Measurements from ENCODE around the gene INPPL1. TPM values are rescaled to one million over a fixed set of nuclear protein-coding genes. Genes with fewer than 3 reads are reported as not detected.
A peak's percentile ranks its signal among the peaks of the same experiment; 100 is the strongest.
"Not testable (repeated sequence)": the region's sequence is repeated elsewhere in the genome, so short reads cannot be mapped to it uniquely, and the experiment has no call there.

The INPPL1 gene
- total RNA-seq, 4 donors from 2014 or later = 85.9 to 114 (median 99.5) TPM

DNA sequence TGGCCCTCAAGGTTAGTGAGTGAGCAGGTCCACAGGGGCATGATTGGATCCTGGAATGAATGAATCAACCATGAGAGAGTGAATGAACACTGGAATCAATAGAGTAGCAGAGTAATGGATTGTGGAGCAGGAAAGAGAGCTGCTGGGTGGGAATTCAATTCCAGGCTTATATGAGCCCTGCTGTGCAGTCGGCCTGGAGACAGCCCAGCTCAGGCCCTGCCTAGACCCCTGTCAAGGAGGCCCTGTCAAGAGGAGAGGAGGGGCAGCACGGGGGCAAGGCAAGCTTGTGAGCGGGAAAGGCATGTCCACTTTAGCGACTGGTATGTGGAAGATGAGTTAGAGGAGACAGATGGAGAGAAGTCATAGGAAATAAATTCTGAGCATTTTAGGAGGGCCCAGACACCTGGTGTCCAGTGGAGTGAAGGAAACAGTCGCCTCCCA lies 33.9 kb upstream of the INPPL1 start:
- TF ChIP-seq POLR2A (IDR thresholded peaks at IDR 0.05) = no peak
- TF ChIP-seq, protein P1, sequence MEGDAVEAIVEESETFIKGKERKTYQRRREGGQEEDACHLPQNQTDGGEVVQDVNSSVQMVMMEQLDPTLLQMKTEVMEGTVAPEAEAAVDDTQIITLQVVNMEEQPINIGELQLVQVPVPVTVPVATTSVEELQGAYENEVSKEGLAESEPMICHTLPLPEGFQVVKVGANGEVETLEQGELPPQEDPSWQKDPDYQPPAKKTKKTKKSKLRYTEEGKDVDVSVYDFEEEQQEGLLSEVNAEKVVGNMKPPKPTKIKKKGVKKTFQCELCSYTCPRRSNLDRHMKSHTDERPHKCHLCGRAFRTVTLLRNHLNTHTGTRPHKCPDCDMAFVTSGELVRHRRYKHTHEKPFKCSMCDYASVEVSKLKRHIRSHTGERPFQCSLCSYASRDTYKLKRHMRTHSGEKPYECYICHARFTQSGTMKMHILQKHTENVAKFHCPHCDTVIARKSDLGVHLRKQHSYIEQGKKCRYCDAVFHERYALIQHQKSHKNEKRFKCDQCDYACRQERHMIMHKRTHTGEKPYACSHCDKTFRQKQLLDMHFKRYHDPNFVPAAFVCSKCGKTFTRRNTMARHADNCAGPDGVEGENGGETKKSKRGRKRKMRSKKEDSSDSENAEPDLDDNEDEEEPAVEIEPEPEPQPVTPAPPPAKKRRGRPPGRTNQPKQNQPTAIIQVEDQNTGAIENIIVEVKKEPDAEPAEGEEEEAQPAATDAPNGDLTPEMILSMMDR (IDR thresholded peaks at IDR 0.05) = no peak
- H3K4me1 ChIP-seq = peaks cover 20 to 26% of the 10 kb centered on the region in 2 donors
- no peak for DNase-seq
- WGBS, 2 donors = 65 to 75% methylated on average over 5 of the region's 5 CpGs
- intact Hi-C loops (cut with DNase I) = no loop called here
- H3K27me3 ChIP-seq = no peaks in the 10 kb centered on the region
- no peak overlapping the region for H3K27ac ChIP-seq
- H3K9me3 ChIP-seq = no peaks in the 10 kb centered on the region
- H3K4me3 ChIP-seq (replicated peaks in 1 of 3) = no peak overlapping the region
- no peaks in the 10 kb centered on the region for H3K36me3 ChIP-seq

DNA sequence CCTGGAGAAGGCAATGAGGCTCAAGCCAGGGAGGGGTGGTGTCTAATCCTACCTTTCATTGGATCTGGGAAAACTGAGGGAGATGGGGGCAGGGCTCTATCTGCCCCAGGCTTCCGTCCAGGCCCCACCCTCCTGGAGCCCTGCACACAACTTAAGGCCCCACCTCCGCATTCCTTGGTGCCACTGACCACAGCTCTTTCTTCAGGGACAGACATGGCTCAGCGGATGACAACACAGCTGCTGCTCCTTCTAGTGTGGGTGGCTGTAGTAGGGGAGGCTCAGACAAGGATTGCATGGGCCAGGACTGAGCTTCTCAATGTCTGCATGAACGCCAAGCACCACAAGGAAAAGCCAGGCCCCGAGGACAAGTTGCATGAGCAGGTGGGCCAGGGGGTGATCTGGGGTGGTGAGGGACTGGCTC lies 32.6 kb upstream of the INPPL1 start, which contains the start of gene FOLR1:
Gene FOLR1, plus strand, starts transcription at position 180 of the 421 bp plus-strand sequence. Its CDS starts 34 bp downstream, at position 214.
- Histone ChIP-seq H3K27ac (peak within 1 kb of the TSS in 2 of 3 donors; percentile 41 to 58), H3K4me1 (peaks cover 29 to 30% of the 10 kb centered on the region in 2 donors), H3K9me3 (no peaks in the 10 kb centered on the region), H3K36me3 (no peaks in the 10 kb centered on the region), H3K27me3 (no peaks in the 10 kb centered on the region), H3K4me3 (replicated peaks in 1 of 3) (no peak within 1 kb of the TSS)
- intact Hi-C loops (cut with DNase I) = no loop called here
- peak in 1 of 2 donors; percentile 53 for TF ChIP-seq POLR2A (IDR thresholded peaks at IDR 0.05)
- TF ChIP-seq, protein P1 (IDR thresholded peaks at IDR 0.05) = no peak
- 37 to 54% methylated on average over 5 of the region's 5 CpGs for WGBS, 2 donors
- peak; percentile 79 to 83 for DNase-seq

DNA sequence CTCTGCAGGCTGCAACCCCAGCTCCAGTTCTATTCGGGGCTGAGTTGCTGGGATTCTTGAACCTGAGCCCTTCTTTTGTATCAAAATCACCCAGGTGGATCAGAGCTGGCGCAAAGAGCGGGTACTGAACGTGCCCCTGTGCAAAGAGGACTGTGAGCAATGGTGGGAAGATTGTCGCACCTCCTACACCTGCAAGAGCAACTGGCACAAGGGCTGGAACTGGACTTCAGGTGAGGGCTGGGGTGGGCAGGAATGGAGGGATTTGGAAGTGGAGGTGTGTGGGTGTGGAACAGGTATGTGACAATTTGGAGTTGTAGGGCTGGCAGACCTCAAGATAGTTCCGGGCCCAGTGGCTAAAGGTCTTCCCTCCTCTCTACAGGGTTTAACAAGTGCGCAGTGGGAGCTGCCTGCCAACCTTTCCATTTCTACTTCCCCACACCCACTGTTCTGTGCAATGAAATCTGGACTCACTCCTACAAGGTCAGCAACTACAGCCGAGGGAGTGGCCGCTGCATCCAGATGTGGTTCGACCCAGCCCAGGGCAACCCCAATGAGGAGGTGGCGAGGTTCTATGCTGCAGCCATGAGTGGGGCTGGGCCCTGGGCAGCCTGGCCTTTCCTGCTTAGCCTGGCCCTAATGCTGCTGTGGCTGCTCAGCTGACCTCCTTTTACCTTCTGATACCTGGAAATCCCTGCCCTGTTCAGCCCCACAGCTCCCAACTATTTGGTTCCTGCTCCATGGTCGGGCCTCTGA lies 28.9 kb upstream of the INPPL1 start:
- H3K27ac ChIP-seq = no peak overlapping the region
- no peaks in the 10 kb centered on the region for H3K36me3 ChIP-seq
- TF ChIP-seq, protein P1 (IDR thresholded peaks at IDR 0.05) = no peak
- TF ChIP-seq POLR2A (IDR thresholded peaks at IDR 0.05) = no peak
- WGBS, 2 donors = 67 to 73% methylated on average over 11 to 12 of the region's 12 CpGs
- no peaks in the 10 kb centered on the region for H3K27me3 ChIP-seq
- no peak overlapping the region for H3K4me3 ChIP-seq (replicated peaks in 1 of 3)
- DNase-seq = peak in 1 of 2 donors; percentile 42
- intact Hi-C loops (cut with DNase I) = no loop called here
- H3K9me3 ChIP-seq = no peaks in the 10 kb centered on the region
- H3K4me1 ChIP-seq = peaks cover 22% of the 10 kb centered on the region in 2 donors

GRCh38 chr11:72201445-72201844 lies 23.1 kb upstream of the INPPL1 start:
- WGBS, 2 donors = 91 to 92% methylated on average over 43 of the region's 43 CpGs
- H3K4me3 ChIP-seq (replicated peaks in 1 of 3); H3K27ac ChIP-seq; H3K9me3 ChIP-seq; intact Hi-C loops (cut with DNase I); H3K36me3 ChIP-seq; DNase-seq; H3K27me3 ChIP-seq: not testable (repeated sequence)
- H3K4me1 ChIP-seq = peaks cover 10 to 11% of the 10 kb centered on the region in 2 donors

DNA sequence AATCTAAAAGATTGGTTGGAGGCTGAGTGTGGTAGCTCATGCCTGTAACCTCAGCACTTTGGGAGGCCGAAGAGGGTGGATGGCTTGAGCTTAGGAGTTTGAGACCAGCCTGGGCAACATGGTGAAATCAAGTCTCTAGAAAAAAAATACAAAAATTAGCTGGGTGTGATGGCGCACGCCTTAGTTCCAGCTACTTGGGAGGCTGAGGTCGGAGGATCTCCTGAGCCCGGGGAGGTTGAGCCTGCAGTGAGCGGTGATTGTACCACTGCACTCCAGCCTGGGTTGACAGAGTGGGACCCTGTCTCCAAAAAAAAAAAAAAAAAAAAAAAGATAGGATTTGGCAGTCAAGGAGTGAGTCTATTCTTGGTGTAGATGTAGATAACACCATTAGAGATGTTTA lies 22.0 kb upstream of the INPPL1 start:
- H3K4me3 ChIP-seq (replicated peaks in 1 of 3) = no peak overlapping the region
- intact Hi-C loops (cut with DNase I) = no loop called here
- DNase-seq = no peak
- no peaks in the 10 kb centered on the region for H3K27me3 ChIP-seq
- WGBS, 2 donors = 94 to 99% methylated on average over 6 of the region's 6 CpGs
- H3K27ac ChIP-seq = no peak overlapping the region
- H3K9me3 ChIP-seq = no peaks in the 10 kb centered on the region
- TF ChIP-seq, protein P1 (IDR thresholded peaks at IDR 0.05) = no peak
- no peak for TF ChIP-seq POLR2A (IDR thresholded peaks at IDR 0.05)
- peaks cover 9 to 11% of the 10 kb centered on the region in 2 donors for H3K4me1 ChIP-seq
- no peaks in the 10 kb centered on the region for H3K36me3 ChIP-seq
